HG03175 (cell line): ENCODE measurements around the gene PANK4.

Experiments used
- ATAC-seq: cut with Tn5 transposase; IDR thresholded peaks from one replicate; pipeline ENCODE4 v1.9.1; 2021; ENCODE audit warnings: mild to moderate bottlenecking, moderate library complexity; ENCODE audit not compliant: unreplicated experiment

The PANK4 gene

GRCh38 chr1:2546515-2547209, 20.3 kb upstream of the PANK4 start:
- peak; percentile 37 for ATAC-seq

GRCh38 chr1:2545754-2546514, 19.5 kb upstream of the PANK4 start:
- ATAC-seq = peak; percentile 38

GRCh38 chr1:2544875-2545640, 18.7 kb upstream of the PANK4 start:
- no peak for ATAC-seq

DNA sequence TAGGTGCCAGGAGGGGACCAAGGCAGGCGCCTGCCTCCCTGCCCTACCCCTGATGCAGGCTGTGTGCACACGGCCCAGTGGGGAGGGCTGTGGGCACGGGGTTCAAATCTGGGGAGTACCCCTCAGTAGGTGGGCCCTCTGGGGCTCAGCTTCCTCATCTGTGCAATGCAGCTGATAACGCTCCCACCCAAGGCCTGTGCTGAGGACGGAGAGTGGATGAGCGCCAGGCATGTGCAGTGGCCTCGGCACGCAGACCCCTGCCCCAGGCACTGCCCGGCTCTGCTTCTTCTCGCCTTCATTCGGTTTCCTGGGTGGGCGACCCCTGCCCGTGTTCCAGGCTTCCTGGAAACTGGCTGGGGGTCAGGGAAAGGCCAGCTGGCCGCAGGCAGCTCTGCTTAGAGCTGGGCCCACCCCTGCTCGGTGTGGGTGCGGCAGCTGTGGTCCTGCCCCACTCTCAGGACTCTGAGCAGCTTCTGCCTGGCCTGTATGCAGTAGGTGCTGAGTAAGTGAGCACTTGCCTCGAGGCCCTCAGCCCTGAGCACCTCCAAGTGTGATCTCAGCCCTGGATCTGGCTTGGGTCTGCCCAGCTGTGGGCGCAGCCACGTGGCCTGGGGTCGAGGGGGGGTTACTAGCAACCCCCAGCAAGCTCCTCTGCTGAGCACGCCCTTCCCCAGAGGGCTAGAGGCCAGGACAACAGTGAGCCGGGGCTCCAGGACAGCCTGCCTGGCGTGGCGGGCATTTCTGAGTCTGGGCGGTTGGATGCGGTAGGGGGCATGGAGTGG, 17.9 kb upstream of the PANK4 start:
- no peak for ATAC-seq

GRCh38 chr1:2543543-2544092, 17.2 kb upstream of the PANK4 start:
- no peak for ATAC-seq

DNA sequence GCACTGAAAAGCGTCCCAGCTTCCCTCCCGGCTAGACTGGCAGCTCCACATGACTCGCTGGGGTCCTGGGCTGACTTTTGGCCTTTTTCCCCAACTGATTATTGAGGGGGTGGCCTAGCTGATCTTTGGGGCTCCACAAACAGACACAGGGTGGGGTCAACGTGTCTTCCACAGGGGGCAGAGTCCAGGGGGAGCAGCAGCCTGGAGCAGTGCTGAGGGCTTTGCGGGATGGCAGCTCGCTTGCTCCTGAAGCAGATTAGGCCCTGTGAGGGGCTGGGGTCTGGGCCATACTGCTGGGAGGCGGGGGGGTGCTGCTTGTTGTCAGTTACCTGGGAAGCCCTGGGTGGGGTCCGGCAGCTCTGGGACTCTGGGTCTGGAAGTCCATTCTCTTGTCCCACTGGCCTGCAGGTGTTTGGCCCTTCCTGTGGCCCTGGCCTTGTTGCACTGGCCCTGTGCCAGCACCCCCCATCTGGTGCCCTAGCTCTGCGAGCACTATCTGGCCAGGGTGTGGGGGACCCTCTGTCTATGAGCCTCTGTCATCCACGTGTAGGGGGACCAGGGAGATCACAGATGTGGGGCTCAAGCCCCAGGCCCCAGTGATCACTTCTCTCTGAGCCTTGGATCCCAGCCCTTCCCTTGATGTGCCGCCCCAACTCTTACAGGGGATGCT, 16.0 kb upstream of the PANK4 start:
- ATAC-seq = no peak

DNA sequence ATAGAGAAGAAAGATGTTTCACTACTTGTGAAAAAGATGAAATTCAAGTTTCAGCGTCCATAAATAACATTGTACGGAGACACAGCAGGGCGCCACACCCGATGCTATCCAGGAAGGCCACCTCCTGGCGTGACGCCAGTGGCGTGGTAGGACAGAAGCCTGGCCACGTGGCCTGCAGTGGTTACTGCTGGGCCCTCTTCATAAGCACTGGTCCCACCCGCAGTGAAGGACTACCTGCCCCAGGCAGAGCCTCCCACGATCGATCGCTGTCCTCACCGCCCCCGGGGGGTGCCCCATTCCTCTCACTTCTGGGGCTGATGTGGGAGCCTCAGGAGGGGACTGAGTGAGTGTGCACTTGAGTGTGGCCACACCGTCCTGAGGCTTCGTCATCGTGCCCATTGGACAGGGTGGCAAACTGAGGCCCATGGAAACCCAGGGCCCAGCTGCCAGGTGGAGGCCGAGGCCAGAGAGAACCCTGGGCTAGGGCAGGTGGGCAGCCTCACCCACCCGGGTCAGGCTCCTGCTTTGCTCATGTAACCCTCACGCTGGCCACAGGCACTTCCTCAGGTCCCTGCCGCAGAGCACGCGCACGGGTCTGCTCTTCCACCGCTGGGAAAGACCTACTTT, 15.3 kb upstream of the PANK4 start:
- no peak for ATAC-seq

- ATAC-seq = no peak
These were observed 14.6 kb upstream of the PANK4 start for GRCh38 chr1:2540816-2541492.

DNA sequence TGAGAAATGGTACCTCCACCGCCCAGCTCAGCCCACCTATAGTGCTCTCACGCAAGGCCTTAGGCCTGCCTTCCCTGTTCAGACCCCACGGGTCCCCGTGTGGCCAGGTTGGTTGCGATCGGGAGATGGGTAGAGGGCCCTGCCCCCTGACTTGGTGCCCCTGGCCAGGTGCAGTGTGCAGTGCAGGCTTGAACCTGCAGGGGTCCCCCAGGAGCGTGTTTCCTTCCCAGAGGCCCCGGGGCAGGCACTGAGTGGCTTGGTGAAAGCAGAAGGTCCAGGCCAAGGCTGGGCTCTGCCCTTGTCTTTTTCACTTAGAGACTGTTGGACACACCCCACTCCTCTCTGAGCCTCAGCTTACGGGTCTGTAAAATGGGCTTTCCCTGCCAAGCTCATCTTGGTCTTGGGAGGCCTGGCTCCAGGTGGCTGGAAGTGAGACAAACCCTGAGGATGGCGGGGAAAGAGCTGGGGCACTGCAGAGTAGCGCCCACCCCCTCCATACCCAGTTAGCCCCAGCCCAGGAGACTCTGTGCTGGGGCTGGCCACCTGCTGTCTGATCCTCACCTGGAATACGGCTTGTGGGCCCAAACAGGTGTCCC, 13.0 kb upstream of the PANK4 start:
- no peak for ATAC-seq

- no peak for ATAC-seq
These were observed 12.5 kb upstream of the PANK4 start for GRCh38 chr1:2538872-2539271.

GRCh38 chr1:2538376-2538775, 12.0 kb upstream of the PANK4 start:
- ATAC-seq = no peak

GRCh38 chr1:2537784-2538115, 11.4 kb upstream of the PANK4 start:
- no peak for ATAC-seq

DNA sequence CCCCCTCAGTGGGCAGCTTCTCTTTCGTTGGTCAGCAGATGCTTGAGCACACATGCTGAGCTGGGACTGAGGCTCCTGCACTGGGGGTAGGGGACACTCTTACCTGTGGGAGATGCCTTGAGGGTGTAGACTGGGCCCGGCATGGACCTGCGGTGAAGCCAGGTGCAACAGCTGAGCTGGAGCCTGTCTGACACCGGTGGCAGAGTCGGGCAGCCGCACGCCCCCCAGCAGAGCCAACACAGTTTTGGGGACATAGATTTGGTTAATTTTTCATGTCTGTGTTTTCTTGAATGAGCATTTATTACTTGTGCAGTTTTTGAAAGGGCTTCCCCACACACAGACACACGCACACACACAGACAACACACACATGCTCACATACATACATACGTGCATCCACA, 9.6 kb upstream of the PANK4 start:
- no peak for ATAC-seq

GRCh38 chr1:2535455-2535854, 9.1 kb upstream of the PANK4 start:
- no peak for ATAC-seq

DNA sequence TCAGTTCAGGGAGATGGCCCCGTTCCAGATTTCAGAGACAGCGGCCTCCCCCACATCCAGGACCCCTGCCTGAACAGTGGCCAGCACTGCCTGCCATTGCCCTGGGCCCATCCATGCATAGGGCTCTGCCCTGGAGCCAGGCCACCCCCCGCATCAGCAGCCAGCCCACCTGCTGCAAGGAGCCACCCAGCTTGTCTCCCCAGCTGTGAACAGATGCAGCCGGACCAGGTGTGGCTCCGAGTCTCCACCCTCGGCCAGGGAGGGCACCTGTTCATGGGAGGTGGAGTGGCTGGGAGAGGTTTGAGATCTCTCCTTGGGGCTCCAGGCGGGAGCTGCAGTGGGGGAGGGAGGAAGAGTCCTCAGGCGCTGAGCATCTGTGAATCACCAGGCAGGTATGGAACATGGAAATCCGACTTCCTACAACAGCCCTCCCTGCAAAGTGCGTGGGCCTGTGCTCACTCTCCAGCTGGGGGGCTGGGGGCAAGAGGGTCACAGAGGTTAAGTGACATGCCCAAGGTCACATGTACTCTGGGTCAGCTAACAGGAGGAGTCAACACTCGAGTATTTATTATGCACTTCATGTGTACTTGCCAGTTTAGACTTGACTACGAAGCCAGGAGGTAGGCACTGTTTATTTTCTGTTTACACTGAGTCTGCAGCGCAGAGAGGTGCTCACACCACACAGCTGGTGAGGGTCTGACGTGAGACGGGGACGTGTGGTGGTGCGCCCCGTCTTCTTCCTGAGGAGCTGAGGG, 8.5 kb upstream of the PANK4 start:
- ATAC-seq = no peak

DNA sequence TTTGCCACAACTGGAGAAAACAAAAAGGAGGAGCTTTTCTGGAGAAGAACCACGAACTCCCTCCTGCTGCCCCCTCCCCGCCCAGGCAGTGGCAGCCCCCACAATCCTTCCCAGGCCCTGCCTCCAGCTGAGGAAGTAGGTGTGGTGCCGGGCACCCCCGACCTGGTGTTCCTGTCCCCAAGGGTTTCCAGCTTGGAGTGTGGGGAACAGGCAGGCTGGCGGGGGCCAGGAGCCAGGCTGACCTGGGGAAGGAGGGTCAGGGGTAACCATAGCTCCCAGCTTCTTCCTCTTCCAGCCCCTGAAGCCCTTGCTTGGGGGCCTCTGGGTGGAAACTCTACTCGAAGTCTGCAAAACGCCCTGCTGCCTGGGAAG, 7.9 kb upstream of the PANK4 start:
- ATAC-seq = no peak

- ATAC-seq = no peak
These were observed 7.0 kb upstream of the PANK4 start for GRCh38 chr1:2533365-2533764.

DNA sequence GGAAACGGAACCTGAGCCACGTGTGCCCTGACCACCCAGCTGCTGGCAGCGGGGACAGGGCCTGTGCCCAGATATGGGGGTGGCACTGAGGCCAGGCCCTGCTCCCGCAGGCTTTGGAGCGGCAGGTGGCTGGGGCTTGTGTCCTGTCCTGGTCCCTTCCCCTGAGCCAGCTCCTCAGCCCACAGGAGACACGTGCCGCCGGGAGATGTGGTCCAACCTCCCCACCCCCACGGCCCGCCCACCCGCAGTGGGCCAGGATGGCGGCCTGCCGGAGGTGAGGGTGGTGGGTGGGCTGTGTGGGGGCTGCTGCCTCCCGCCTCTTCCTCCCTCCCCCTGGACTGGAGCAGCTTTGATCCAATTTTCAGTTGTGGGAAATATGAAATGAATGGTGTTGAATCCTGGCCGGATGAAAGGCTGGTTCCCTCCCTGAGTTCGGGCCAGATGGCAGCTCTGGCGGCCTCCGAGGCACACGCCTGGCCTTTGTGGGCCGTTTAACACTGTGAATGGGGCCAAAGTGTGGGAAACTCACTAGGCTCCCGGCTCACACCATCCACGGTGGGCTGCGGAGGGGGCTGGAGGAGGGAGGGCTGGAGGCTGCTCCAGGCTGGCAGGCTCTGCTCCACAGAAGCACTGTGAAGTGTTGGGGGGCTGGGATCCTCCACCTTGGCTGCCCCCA, 6.2 kb upstream of the PANK4 start:
- no peak for ATAC-seq
